Hematopoietic multipotent progenitor cell treated with erythropoietin and hydrocortisone succinate and interleukin-3 and kit ligand, for 15 days (in vitro differentiated cells): Measurements from ENCODE around the gene FARS2.
"Not testable (repeated sequence)": the region's sequence is repeated elsewhere in the genome, so short reads cannot be mapped to it uniquely, and the experiment has no call there.

Experiments
- DNase-seq: peaks from one replicate; pipeline ENCODE4 v3.0.0-alpha.2; 2015; ENCODE audit warnings: low spot score

The FARS2 gene

GRCh38 chr6:5670811-5671561 lies 409.7 kb downstream of the FARS2 start:
- DNase-seq, result no peak

- DNase-seq, result no peak
These were observed 410.6 kb downstream of the FARS2 start for GRCh38 chr6:5671601-5672559.

- no peak for DNase-seq
These were observed 411.3 kb downstream of the FARS2 start for GRCh38 chr6:5672581-5673011.

- no peak for DNase-seq
These were observed 411.9 kb downstream of the FARS2 start for GRCh38 chr6:5673019-5673790.

GRCh38 chr6:5674141-5674540 lies 412.8 kb downstream of the FARS2 start:
- no peak for DNase-seq

GRCh38 chr6:5674721-5675120 lies 413.4 kb downstream of the FARS2 start:
- no peak for DNase-seq

GRCh38 chr6:5676701-5677100 lies 415.4 kb downstream of the FARS2 start:
- no peak for DNase-seq

GRCh38 chr6:5677219-5678000 lies 416.1 kb downstream of the FARS2 start:
- DNase-seq, result no peak

- DNase-seq, result no peak
These were observed 418.0 kb downstream of the FARS2 start for GRCh38 chr6:5679270-5679669.

GRCh38 chr6:5679691-5680090 lies 418.4 kb downstream of the FARS2 start:
- no peak for DNase-seq

GRCh38 chr6:5680095-5680494 lies 418.8 kb downstream of the FARS2 start:
- DNase-seq, result no peak

GRCh38 chr6:5681480-5681879 lies 420.2 kb downstream of the FARS2 start:
- DNase-seq, result no peak

- no peak for DNase-seq
These were observed 421.2 kb downstream of the FARS2 start for GRCh38 chr6:5682530-5682929.

- not testable (repeated sequence) for DNase-seq
These were observed 422.4 kb downstream of the FARS2 start for GRCh38 chr6:5683747-5684146.

- DNase-seq, result no peak
These were observed 423.2 kb downstream of the FARS2 start for GRCh38 chr6:5684320-5685053.

GRCh38 chr6:5693225-5694145 lies 432.2 kb downstream of the FARS2 start:
- DNase-seq, result no peak

GRCh38 chr6:5695260-5696245 lies 434.2 kb downstream of the FARS2 start:
- no peak for DNase-seq

- no peak for DNase-seq
These were observed 436.2 kb downstream of the FARS2 start for GRCh38 chr6:5697508-5697907.
